Measurements from ENCODE around the gene PIK3CD.
A peak's percentile ranks its signal among the peaks of the same experiment; 100 is the strongest.

PIK3CD gene

GRCh38 chr1:9631613-9632012 lies 19.9 kb upstream of the PIK3CD start:
- POLR2A ChIA-PET: interaction anchor here (3.6 kb wide), 1 partner anchor 19 kb away, joined by 21 read pairs; the partner anchor contains the start of gene PIK3CD
- H3K4me3 ChIP-seq (ENCODE audit: control insufficient read depth in 1 of 7, extremely low read depth in 1 of 7, insufficient read depth in 4 of 7, low read depth in 2 of 7, low read length in 6 of 7): peak overlapping the region in 2 of 7 experiments; percentile 13 to 71
- DNase-seq: no peak
- H3K27me3 ChIP-seq (replicated peaks in 2 of 5; ENCODE audit: control insufficient read depth in 4 of 5, insufficient read depth in 5 of 5, low read length in 4 of 5): no peaks in the 10 kb centered on the region
- peaks cover 1 to 54% (median 47%) of the 10 kb centered on the region in 4 experiments for H3K4me1 ChIP-seq (ENCODE audit: control extremely low read depth in 1 of 4, control insufficient read depth in 4 of 4, insufficient read depth in 4 of 4, low read length in 3 of 4)
- WGBS (ENCODE audit: insufficient coverage): 100% methylated on average over 3 of the region's 3 CpGs
- CTCF ChIA-PET: interaction anchor here (0.6 to 7.2 kb wide), 8 partner anchors 11 to 153 kb away, joined by 3 to 78 read pairs (median 26); partner anchors contain the start of gene PIK3CD
- H3K36me3 ChIP-seq (ENCODE audit: control insufficient read depth in 4 of 4, insufficient read depth in 4 of 4, low read length in 3 of 4): peaks cover 0 to 15% (median 12%) of the 10 kb centered on the region in 4 experiments
- H3K27ac ChIP-seq (ENCODE audit: insufficient read depth in 1 of 2, low read depth in 1 of 2, low read length in 2 of 2, poor library complexity in 1 of 2, severe bottlenecking in 2 of 2): no peak overlapping the region
- H3K9me3 ChIP-seq (ENCODE audit: control extremely low read depth in 1 of 5, control insufficient read depth in 4 of 5, insufficient read depth in 2 of 5, low read depth in 1 of 5, low read length in 4 of 5): no peaks in the 10 kb centered on the region

GRCh38 chr1:9633493-9633892 lies 18.0 kb upstream of the PIK3CD start:
- Histone ChIP-seq H3K4me1 (ENCODE audit: control extremely low read depth in 1 of 4, control insufficient read depth in 4 of 4, insufficient read depth in 4 of 4, low read length in 3 of 4) (peaks cover 1 to 38% (median 31%) of the 10 kb centered on the region in 4 experiments), H3K4me3 (ENCODE audit: control insufficient read depth in 1 of 7, extremely low read depth in 1 of 7, insufficient read depth in 4 of 7, low read depth in 2 of 7, low read length in 6 of 7) (no peak overlapping the region), H3K36me3 (ENCODE audit: control insufficient read depth in 4 of 4, insufficient read depth in 4 of 4, low read length in 3 of 4) (peaks cover 0 to 26% (median 15%) of the 10 kb centered on the region in 4 experiments), H3K9me3 (ENCODE audit: control extremely low read depth in 1 of 5, control insufficient read depth in 4 of 5, insufficient read depth in 2 of 5, low read depth in 1 of 5, low read length in 4 of 5) (peaks cover 0 to 2% (median 0%) of the 10 kb centered on the region in 5 experiments), H3K27me3 (replicated peaks in 2 of 5; ENCODE audit: control insufficient read depth in 4 of 5, insufficient read depth in 5 of 5, low read length in 4 of 5) (no peaks in the 10 kb centered on the region), H3K27ac (ENCODE audit: insufficient read depth in 1 of 2, low read depth in 1 of 2, low read length in 2 of 2, poor library complexity in 1 of 2, severe bottlenecking in 2 of 2) (no peak overlapping the region)
- CTCF ChIA-PET: no interaction called here
- POLR2A ChIA-PET: no interaction called here
- 89% methylated on average over 3 of the region's 6 CpGs for WGBS (ENCODE audit: insufficient coverage)
- DNase-seq: no peak

GRCh38 chr1:9634582-9634981 lies 16.9 kb upstream of the PIK3CD start:
- Histone ChIP-seq H3K27me3 (replicated peaks in 2 of 5; ENCODE audit: control insufficient read depth in 4 of 5, insufficient read depth in 5 of 5, low read length in 4 of 5) (no peaks in the 10 kb centered on the region), H3K9me3 (ENCODE audit: control extremely low read depth in 1 of 5, control insufficient read depth in 4 of 5, insufficient read depth in 2 of 5, low read depth in 1 of 5, low read length in 4 of 5) (peaks cover 0 to 2% (median 0%) of the 10 kb centered on the region in 5 experiments), H3K4me1 (ENCODE audit: control extremely low read depth in 1 of 4, control insufficient read depth in 4 of 4, insufficient read depth in 4 of 4, low read length in 3 of 4) (peaks cover 5 to 36% (median 25%) of the 10 kb centered on the region in 4 experiments), H3K36me3 (ENCODE audit: control insufficient read depth in 4 of 4, insufficient read depth in 4 of 4, low read length in 3 of 4) (peaks cover 0 to 28% (median 15%) of the 10 kb centered on the region in 4 experiments), H3K4me3 (ENCODE audit: control insufficient read depth in 1 of 7, extremely low read depth in 1 of 7, insufficient read depth in 4 of 7, low read depth in 2 of 7, low read length in 6 of 7) (no peak overlapping the region), H3K27ac (ENCODE audit: insufficient read depth in 1 of 2, low read depth in 1 of 2, low read length in 2 of 2, poor library complexity in 1 of 2, severe bottlenecking in 2 of 2) (no peak overlapping the region)
- DNase-seq: no peak
- ChIA-PET CTCF (interaction anchor here (1.2 to 2.3 kb wide), 2 partner anchors 10 to 19 kb away, joined by 4 to 9 read pairs; no protein-coding TSS in a partner anchor), POLR2A (interaction anchor here (0.8 kb wide), 1 partner anchor 16 kb away, joined by 6 read pairs; no protein-coding TSS in a partner anchor)
- 100% methylated on average over 1 of the region's 2 CpGs for WGBS (ENCODE audit: insufficient coverage)

GRCh38 chr1:9639227-9639626 lies 12.3 kb upstream of the PIK3CD start:
- Histone ChIP-seq H3K27me3 (replicated peaks in 2 of 5; ENCODE audit: control insufficient read depth in 4 of 5, insufficient read depth in 5 of 5, low read length in 4 of 5) (no peaks in the 10 kb centered on the region), H3K4me3 (ENCODE audit: control insufficient read depth in 1 of 7, extremely low read depth in 1 of 7, insufficient read depth in 4 of 7, low read depth in 2 of 7, low read length in 6 of 7) (peak overlapping the region in 1 of 7 experiments; percentile 35), H3K4me1 (ENCODE audit: control extremely low read depth in 1 of 4, control insufficient read depth in 4 of 4, insufficient read depth in 4 of 4, low read length in 3 of 4) (peaks cover 5 to 33% (median 16%) of the 10 kb centered on the region in 4 experiments), H3K27ac (ENCODE audit: insufficient read depth in 1 of 2, low read depth in 1 of 2, low read length in 2 of 2, poor library complexity in 1 of 2, severe bottlenecking in 2 of 2) (no peak overlapping the region), H3K36me3 (ENCODE audit: control insufficient read depth in 4 of 4, insufficient read depth in 4 of 4, low read length in 3 of 4) (peaks cover 6 to 40% (median 22%) of the 10 kb centered on the region in 4 experiments), H3K9me3 (ENCODE audit: control extremely low read depth in 1 of 5, control insufficient read depth in 4 of 5, insufficient read depth in 2 of 5, low read depth in 1 of 5, low read length in 4 of 5) (peaks cover 0 to 2% (median 0%) of the 10 kb centered on the region in 5 experiments)
- no peak for DNase-seq
- CTCF ChIA-PET: interaction anchor here (1.3 to 7.4 kb wide), 3 partner anchors 9 to 42 kb away, joined by 3 to 48 read pairs (median 4); no protein-coding TSS in a partner anchor
- WGBS (ENCODE audit: insufficient coverage): 42% methylated on average over 2 of the region's 6 CpGs
- POLR2A ChIA-PET: no interaction called here

GRCh38 chr1:9643351-9644256 lies 7.9 kb upstream of the PIK3CD start:
- CTCF ChIA-PET: interaction anchor here (1.0 to 7.4 kb wide), 8 partner anchors 8 to 222 kb away, joined by 3 to 48 read pairs (median 4); no protein-coding TSS in a partner anchor
- Histone ChIP-seq H3K27ac (ENCODE audit: insufficient read depth in 1 of 2, low read depth in 1 of 2, low read length in 2 of 2, poor library complexity in 1 of 2, severe bottlenecking in 2 of 2) (no peak overlapping the region), H3K4me1 (ENCODE audit: control extremely low read depth in 1 of 4, control insufficient read depth in 4 of 4, insufficient read depth in 4 of 4, low read length in 3 of 4) (peaks cover 10 to 48% (median 23%) of the 10 kb centered on the region in 4 experiments), H3K36me3 (ENCODE audit: control insufficient read depth in 4 of 4, insufficient read depth in 4 of 4, low read length in 3 of 4) (peaks cover 9 to 17% (median 12%) of the 10 kb centered on the region in 4 experiments), H3K9me3 (ENCODE audit: control extremely low read depth in 1 of 5, control insufficient read depth in 4 of 5, insufficient read depth in 2 of 5, low read depth in 1 of 5, low read length in 4 of 5) (no peaks in the 10 kb centered on the region), H3K4me3 (ENCODE audit: control insufficient read depth in 1 of 7, extremely low read depth in 1 of 7, insufficient read depth in 4 of 7, low read depth in 2 of 7, low read length in 6 of 7) (peak overlapping the region in 3 of 7 experiments; percentile 13 to 33 (median 32)), H3K27me3 (replicated peaks in 2 of 5; ENCODE audit: control insufficient read depth in 4 of 5, insufficient read depth in 5 of 5, low read length in 4 of 5) (no peaks in the 10 kb centered on the region)
- DNase-seq: peak in 1 of 3 donors; percentile 31
- POLR2A ChIA-PET: interaction anchor here (0.9 to 1.2 kb wide), 2 partner anchors 8 to 14 kb away, joined by 3 read pairs; partner anchors contain the start of gene PIK3CD
- WGBS (ENCODE audit: insufficient coverage): 33% methylated on average over 7 of the region's 8 CpGs

- WGBS (ENCODE audit: insufficient coverage): 98% methylated on average over 11 of the region's 13 CpGs
- no peaks in the 10 kb centered on the region for H3K9me3 ChIP-seq (ENCODE audit: control extremely low read depth in 1 of 5, control insufficient read depth in 4 of 5, insufficient read depth in 2 of 5, low read depth in 1 of 5, low read length in 4 of 5)
- peaks cover 5 to 37% (median 26%) of the 10 kb centered on the region in 4 experiments for H3K4me1 ChIP-seq (ENCODE audit: control extremely low read depth in 1 of 4, control insufficient read depth in 4 of 4, insufficient read depth in 4 of 4, low read length in 3 of 4)
- H3K36me3 ChIP-seq (ENCODE audit: control insufficient read depth in 4 of 4, insufficient read depth in 4 of 4, low read length in 3 of 4): peaks cover 7 to 9% (median 8%) of the 10 kb centered on the region in 4 experiments
- no peak overlapping the region for H3K4me3 ChIP-seq (ENCODE audit: control insufficient read depth in 1 of 7, extremely low read depth in 1 of 7, insufficient read depth in 4 of 7, low read depth in 2 of 7, low read length in 6 of 7)
- no peaks in the 10 kb centered on the region for H3K27me3 ChIP-seq (replicated peaks in 2 of 5; ENCODE audit: control insufficient read depth in 4 of 5, insufficient read depth in 5 of 5, low read length in 4 of 5)
- DNase-seq: no peak
- POLR2A ChIA-PET: no interaction called here
- no peak overlapping the region for H3K27ac ChIP-seq (ENCODE audit: insufficient read depth in 1 of 2, low read depth in 1 of 2, low read length in 2 of 2, poor library complexity in 1 of 2, severe bottlenecking in 2 of 2)
- CTCF ChIA-PET: interaction anchor here (1.1 to 7.4 kb wide), 3 partner anchors 16 to 19 kb away, joined by 6 to 48 read pairs (median 6); no protein-coding TSS in a partner anchor
These were observed 5.5 kb upstream of the PIK3CD start for GRCh38 chr1:9646037-9646436.

Data from common myeloid progenitor, CD34-positive (primary cell).